ENCODE results near the gene RACK1.
"Not testable (repeated sequence)": the region's sequence is repeated elsewhere in the genome, so short reads cannot be mapped to it uniquely, and the experiment has no call there.

RACK1 gene

DNA sequence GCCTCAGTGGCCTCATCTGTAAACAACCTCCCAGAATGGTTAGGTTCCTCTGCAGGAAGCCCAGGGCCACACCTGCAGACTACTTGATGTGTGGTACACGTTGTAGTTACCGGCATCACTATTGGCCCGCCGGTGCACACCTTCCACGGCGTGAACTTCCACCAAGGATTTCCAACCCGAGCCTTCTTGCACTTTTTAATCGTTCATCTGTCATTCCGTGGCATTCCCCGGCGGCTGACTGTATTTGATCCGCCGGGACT, 26.0 kb downstream of the RACK1 start:
- Histone ChIP-seq H3K9ac (no peak overlapping the region; the same call in 1 of the 2 replicates), H4K20me1 (ENCODE audit: insufficient read depth) (no peaks in the 10 kb centered on the region), H3K4me1 (ENCODE audit: low read depth, poor library complexity, severe bottlenecking) (peaks cover 8% of the 10 kb centered on the region), H3K4me3 (IDR thresholded peaks at IDR 0.05; ENCODE audit: insufficient read depth, low read depth, low read length) (no peak overlapping the region), H3K4me2 (peak overlapping the region; percentile 60), H3K79me2 (ENCODE audit: insufficient read depth, low read depth) (no peaks in the 10 kb centered on the region), H2AFZ (ENCODE audit: low read depth) (peak overlapping the region; percentile 86), H3K27ac (peak overlapping the region; percentile 47; the same call in 1 of the 2 replicates), H3K36me3 (ENCODE audit: insufficient read depth) (no peaks in the 10 kb centered on the region), H3K27me3 (ENCODE audit: insufficient read depth, low read depth) (no peaks in the 10 kb centered on the region)
- TF ChIP-seq, protein P1, sequence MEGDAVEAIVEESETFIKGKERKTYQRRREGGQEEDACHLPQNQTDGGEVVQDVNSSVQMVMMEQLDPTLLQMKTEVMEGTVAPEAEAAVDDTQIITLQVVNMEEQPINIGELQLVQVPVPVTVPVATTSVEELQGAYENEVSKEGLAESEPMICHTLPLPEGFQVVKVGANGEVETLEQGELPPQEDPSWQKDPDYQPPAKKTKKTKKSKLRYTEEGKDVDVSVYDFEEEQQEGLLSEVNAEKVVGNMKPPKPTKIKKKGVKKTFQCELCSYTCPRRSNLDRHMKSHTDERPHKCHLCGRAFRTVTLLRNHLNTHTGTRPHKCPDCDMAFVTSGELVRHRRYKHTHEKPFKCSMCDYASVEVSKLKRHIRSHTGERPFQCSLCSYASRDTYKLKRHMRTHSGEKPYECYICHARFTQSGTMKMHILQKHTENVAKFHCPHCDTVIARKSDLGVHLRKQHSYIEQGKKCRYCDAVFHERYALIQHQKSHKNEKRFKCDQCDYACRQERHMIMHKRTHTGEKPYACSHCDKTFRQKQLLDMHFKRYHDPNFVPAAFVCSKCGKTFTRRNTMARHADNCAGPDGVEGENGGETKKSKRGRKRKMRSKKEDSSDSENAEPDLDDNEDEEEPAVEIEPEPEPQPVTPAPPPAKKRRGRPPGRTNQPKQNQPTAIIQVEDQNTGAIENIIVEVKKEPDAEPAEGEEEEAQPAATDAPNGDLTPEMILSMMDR (conservative IDR thresholded peaks at IDR 0.05; ENCODE audit: low read depth, low read length): no peak

DNA sequence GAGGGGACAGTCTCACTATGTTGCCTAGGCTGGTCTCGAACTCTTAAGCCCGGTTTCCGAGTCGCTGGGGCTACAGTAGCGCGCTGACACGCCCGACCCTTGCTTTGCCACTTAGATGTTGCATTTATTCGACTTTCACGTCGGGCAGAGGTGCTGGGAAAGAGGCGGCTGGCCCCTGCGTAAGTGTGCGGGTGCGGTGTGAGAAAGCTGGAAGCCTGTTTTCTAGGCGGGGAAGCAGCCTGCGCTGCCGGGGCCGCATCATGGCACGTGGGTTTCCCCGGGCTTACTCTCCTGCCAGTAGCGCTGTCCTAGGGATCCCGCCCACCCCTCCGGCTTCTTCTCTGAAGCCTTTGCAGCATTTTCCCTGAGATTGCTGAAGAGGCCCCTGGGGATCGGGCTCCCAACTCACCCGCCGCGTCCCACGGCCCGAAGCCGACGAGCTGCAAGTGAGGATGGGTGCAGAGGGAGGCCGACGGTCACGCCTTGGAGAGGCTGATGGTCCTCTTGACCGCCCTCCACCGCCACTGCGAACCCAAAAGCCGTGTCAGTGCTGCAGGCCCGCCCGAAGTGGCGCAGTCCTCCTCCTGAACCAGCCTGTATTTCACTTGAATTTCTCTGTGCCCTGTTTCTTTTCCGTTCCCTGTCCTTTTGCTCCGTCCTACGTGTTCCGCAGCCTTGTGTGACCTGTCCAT, 26.4 kb downstream of the RACK1 start:
- peak overlapping the region; percentile 60 for H3K4me2 ChIP-seq
- no peaks in the 10 kb centered on the region for H3K79me2 ChIP-seq (ENCODE audit: insufficient read depth, low read depth)
- H3K4me3 ChIP-seq (IDR thresholded peaks at IDR 0.05; ENCODE audit: insufficient read depth, low read depth, low read length): no peak overlapping the region
- peaks cover 8% of the 10 kb centered on the region for H3K4me1 ChIP-seq (ENCODE audit: low read depth, poor library complexity, severe bottlenecking)
- H3K36me3 ChIP-seq (ENCODE audit: insufficient read depth): no peaks in the 10 kb centered on the region
- no peak overlapping the region; the same call in 1 of the 2 replicates for H3K9ac ChIP-seq
- no peaks in the 10 kb centered on the region for H3K27me3 ChIP-seq (ENCODE audit: insufficient read depth, low read depth)
- H4K20me1 ChIP-seq (ENCODE audit: insufficient read depth): no peaks in the 10 kb centered on the region
- peak overlapping the region; percentile 86 for H2AFZ ChIP-seq (ENCODE audit: low read depth)
- peak overlapping the region; percentile 47; the same call in 1 of the 2 replicates for H3K27ac ChIP-seq
- TF ChIP-seq, protein P1 (conservative IDR thresholded peaks at IDR 0.05; ENCODE audit: low read depth, low read length): no peak

DNA sequence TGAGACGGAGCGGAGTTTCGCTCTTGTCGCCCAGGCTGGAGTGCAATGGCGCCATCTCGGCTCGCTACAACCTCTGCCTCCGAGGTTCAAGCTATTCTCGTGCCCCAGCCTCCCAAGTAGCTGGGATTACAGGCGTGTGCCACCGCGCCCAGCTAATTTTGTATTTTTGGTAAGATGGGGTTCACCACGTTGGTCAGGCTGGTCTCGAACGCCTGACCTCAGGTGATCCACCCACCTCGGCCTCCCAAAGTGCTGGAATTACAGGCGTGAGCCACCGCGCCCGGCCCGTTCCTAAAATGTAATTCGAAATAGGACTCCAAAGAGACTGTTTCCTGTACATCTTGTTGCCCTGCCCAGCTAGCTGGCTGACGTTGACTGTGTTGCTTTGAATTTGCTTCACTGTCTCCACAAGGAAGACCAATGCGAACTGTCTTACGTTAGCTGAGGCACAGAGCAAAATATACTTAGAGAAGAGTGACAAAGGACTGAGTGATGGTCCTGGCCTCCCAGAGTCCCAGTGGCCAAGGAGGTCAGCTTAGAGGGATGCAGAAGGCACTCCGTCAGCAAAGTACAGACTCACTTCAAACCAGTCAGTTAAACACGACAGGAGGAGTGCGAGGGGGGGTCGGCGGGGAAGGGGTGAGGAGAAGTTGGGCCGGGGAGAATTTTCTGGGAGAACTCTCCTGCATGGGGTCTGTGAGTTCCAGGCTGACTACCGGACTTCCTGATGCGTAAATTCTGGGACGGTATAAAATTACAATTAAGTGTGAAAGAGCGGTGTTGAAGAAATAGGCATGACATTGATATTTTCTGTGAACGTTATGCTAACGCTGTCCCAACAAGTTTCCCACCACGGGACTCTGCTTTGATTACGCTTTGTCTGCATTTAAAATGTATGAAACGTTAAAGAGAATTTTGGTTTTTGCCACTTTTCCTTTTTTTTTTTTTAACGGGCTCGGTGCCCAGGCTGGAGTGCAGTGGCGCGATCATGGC, 27.4 kb downstream of the RACK1 start:
- peaks cover 3% of the 10 kb centered on the region for H3K4me1 ChIP-seq (ENCODE audit: low read depth, poor library complexity, severe bottlenecking)
- H3K27ac ChIP-seq: no peak overlapping the region; the same call in 1 of the 2 replicates
- H3K4me3 ChIP-seq (IDR thresholded peaks at IDR 0.05; ENCODE audit: insufficient read depth, low read depth, low read length): no peak overlapping the region
- H4K20me1 ChIP-seq (ENCODE audit: insufficient read depth): no peaks in the 10 kb centered on the region
- no peak overlapping the region for H3K9ac ChIP-seq
- H3K79me2 ChIP-seq (ENCODE audit: insufficient read depth, low read depth): no peaks in the 10 kb centered on the region
- no peaks in the 10 kb centered on the region for H3K36me3 ChIP-seq (ENCODE audit: insufficient read depth)
- H3K4me2 ChIP-seq: peak overlapping the region; percentile 50; the same call in 1 of the 2 replicates
- TF ChIP-seq, protein P1 (conservative IDR thresholded peaks at IDR 0.05; ENCODE audit: low read depth, low read length): no peak
- H2AFZ ChIP-seq (ENCODE audit: low read depth): peak overlapping the region; percentile 61
- no peaks in the 10 kb centered on the region for H3K27me3 ChIP-seq (ENCODE audit: insufficient read depth, low read depth)

DNA sequence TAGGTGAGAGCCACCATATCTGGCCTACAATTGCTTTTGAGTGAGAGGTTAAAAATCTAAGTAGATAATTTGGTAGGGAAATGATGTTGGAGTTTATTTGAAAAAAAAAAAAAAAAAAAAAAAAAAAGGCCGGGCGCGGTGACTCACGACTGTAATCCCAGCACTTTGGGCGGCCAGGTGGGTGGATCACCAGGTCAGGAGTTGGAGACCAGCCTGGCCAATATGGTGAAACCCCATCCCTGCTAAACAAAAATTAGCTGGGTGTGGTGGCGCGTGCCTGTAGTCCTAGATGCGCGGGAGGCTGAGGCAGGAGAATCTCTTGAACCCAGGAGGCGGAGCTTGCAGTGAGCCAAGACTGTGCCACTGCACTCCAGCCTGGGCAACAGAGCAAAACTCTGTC, 29.5 kb downstream of the RACK1 start:
- H3K27ac ChIP-seq; H3K4me1 ChIP-seq (ENCODE audit: low read depth, poor library complexity, severe bottlenecking); H3K4me2 ChIP-seq; H4K20me1 ChIP-seq (ENCODE audit: insufficient read depth); H3K79me2 ChIP-seq (ENCODE audit: insufficient read depth, low read depth); H2AFZ ChIP-seq (ENCODE audit: low read depth); H3K36me3 ChIP-seq (ENCODE audit: insufficient read depth); H3K9ac ChIP-seq; H3K27me3 ChIP-seq (ENCODE audit: insufficient read depth, low read depth); H3K4me3 ChIP-seq (IDR thresholded peaks at IDR 0.05; ENCODE audit: insufficient read depth, low read depth, low read length): not testable (repeated sequence)
